SK-N-DZ (cell line): ENCODE measurements around the gene CD68.

Experiments
- DNase-seq: peaks from one replicate; pipeline ENCODE4 v3.0.0-alpha.2; 2015; ENCODE audit warnings: low spot score

Gene CD68

DNA sequence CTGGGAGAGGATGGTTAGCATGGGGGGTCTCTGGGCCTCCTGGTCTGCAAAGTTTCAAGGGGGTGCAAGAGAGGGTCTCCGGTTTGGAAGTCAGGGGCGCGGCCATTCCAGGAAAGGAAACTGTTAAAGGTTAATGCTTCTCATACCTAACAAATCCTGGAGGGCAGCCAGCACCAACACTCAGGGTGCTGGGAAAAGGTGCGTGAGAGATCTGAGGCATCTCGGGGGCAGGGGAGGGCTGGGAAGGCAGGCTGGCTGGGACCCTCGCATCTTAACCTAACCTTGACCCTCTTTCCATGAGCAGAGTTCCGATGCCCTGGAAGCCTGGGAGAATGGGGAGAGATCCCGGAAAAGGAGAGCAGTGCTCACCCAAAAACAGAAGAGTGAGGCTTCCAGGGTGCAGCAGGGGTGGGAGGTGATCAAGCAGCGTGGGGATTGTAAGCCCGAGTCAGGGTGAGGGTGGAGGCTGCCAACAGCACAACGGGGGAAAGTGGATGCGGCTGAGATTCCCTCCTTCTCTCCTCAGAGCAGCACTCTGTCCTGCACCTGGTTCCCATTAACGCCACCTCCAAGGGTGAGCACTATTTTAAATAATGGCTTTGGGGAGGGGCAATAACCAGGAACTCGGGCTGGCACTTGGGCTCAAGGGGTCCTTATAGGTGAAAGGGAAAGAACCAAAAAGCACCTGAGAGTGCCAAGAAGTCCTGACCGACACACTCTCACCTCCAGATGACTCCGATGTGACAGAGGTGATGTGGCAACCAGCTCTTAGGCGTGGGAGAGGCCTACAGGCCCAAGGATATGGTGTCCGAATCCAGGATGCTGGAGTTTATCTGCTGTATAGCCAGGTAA, 19.9 kb upstream of the CD68 start:
- DNase-seq: no peak

DNA sequence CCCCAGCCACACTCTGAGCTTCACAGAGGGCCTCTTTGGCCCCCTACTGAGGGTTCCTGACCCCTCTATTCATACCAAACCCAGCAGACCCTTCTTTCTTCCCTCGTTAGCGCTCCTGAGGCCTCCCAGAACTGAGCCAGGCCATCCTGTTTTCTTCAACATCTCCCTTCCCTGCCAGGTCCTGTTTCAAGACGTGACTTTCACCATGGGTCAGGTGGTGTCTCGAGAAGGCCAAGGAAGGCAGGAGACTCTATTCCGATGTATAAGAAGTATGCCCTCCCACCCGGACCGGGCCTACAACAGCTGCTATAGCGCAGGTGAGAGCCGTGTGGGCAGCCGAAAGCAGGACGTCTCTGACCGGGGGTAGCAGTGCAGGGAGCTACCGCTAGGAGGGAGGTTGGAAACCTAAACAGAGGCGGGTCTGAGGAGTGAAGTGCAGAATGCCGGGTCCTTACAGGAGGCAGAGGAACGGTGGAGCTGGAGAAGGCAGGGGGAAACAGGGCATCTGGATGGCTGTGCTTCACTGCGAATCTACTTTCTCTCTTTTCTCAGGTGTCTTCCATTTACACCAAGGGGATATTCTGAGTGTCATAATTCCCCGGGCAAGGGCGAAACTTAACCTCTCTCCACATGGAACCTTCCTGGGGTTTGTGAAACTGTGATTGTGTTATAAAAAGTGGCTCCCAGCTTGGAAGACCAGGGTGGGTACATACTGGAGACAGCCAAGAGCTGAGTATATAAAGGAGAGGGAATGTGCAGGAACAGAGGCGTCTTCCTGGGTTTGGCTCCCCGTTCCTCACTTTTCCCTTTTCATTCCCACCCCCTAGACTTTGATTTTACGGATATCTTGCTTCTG, 19.0 kb upstream of the CD68 start:
- peak; percentile 85 for DNase-seq

- DNase-seq: peak; percentile 86
Observed at GRCh38 chr17:7561028-7561575, 18.3 kb upstream of the CD68 start.

DNA sequence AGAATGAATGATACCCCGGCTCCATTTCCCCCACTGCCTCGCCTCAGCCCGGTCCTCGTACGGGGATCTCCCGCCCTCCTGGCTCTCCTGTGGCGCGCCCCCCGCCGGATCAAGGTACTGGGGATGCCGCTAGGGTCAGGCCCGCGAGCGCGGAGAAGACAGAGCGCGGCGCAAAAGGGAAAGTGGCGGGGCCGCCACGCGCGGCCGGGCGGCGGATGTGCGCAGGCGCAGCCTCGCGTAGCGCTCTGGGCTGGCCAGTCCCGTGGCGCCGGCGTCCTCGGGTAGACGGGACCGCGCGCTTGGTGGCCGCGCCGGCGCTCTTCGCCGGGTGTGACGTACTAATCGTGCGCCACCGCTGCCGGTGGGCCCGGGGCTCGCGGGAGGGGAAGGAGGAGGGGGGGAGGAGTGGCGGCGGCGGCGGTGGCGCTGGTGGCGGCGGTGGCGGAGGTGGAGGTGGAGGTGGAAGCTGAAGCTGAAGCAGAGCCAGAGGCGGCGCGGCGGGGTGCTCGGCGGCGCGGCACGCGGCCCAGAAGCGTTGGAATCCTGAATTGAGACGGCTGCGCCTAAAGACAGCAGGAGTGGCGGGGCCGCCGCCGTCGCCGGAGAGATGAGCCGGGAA, 17.7 kb upstream of the CD68 start, which contains the start of gene SENP3:
Gene SENP3, plus strand, starts transcription at position 331 of the 619 bp plus-strand sequence. CDS start 1,158 bp downstream, outside the sequence.
- peak; percentile 88 for DNase-seq

DNA sequence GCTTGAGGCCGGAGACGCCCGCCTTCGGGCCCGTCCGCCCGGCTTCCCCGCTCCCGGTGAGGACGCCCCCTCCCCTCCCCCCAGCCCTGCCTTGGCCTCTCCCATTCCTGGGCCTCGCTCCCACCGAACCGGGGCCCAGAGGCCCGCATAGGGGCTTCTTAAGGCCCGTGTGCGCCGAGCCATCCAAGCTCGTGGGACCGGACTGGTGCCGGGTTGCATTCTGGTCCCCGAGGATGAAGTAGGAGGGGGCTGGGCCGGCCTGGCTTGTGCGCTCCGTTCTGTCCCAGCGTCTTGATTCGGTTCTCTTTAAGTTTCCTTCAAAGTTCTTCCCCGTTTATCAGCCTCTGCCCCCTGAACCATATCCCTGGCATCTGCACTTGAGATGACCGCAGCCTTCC, 17.2 kb upstream of the CD68 start:
- DNase-seq: no peak

GRCh38 chr17:7563115-7563869, 16.1 kb upstream of the CD68 start:
- no peak for DNase-seq

DNA sequence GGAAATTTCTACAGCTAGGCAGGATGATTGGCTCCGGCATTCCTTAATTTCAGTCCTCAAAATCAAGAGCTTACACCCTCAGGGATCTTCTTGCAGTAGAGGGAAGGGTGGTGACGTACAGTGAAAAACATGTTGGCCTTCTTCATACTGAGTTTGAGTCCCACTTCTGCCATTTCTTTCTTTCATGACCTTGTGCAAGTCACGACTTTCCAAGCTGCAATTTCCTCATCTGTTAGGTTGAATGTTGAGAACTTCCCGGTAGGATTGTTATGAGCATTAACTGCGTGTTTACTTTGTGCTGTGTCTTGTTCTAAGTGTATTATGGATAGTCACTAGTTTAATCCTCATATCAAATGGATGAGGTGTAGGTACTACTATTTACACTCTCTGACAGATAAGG, 9.9 kb upstream of the CD68 start:
- DNase-seq: no peak

GRCh38 chr17:7570351-7570750, 9.1 kb upstream of the CD68 start:
- DNase-seq: no peak

GRCh38 chr17:7572338-7572587, 7.2 kb upstream of the CD68 start:
- no peak for DNase-seq

GRCh38 chr17:7572588-7573323, 6.7 kb upstream of the CD68 start:
- DNase-seq: peak; percentile 100

DNA sequence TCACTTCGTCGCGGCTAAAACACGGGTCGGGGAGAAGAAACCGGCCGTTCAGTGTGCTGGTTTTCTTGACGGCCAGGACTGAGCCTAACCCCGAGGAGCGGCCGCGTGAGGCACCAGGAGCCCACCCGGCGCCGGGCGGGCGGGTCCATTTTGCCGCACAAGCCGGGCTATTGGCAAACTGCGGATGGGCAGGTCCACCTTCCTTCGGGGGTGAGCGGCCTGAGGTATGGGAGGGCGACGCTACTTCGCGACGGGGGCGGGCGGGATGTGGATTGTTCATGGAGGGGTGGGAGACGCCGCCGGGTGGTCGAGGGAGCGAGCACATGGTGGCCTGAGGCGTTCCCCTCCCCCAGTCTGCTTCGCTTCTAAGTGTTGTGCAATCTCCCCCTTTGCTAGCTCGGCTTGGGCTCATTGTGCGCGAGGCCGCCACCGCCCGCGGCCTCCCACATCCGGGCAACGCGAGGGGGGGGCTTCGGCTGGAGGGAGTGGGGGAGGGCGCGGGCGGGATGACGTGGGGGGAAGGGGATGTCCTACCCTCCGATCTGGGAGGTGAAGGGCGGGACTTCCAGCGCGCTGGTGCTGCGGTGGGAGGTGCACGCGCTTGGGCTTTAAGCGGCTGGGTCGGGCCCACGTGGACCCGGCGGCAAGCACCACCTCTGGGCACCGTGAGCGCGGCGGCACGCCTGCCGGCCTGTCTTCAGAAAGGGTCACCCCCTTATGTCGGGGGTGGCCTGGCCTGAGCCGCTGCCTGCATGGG, 5.9 kb upstream of the CD68 start:
- DNase-seq: peak; percentile 81

- no peak for DNase-seq
Observed at GRCh38 chr17:7574176-7574953, 5.1 kb upstream of the CD68 start.

GRCh38 chr17:7575481-7575883, 4.0 kb upstream of the CD68 start:
- DNase-seq: no peak

- no peak for DNase-seq
Observed at GRCh38 chr17:7575959-7576358, 3.5 kb upstream of the CD68 start.

- no peak for DNase-seq
Observed at GRCh38 chr17:7576432-7576937, 3.0 kb upstream of the CD68 start.

DNA sequence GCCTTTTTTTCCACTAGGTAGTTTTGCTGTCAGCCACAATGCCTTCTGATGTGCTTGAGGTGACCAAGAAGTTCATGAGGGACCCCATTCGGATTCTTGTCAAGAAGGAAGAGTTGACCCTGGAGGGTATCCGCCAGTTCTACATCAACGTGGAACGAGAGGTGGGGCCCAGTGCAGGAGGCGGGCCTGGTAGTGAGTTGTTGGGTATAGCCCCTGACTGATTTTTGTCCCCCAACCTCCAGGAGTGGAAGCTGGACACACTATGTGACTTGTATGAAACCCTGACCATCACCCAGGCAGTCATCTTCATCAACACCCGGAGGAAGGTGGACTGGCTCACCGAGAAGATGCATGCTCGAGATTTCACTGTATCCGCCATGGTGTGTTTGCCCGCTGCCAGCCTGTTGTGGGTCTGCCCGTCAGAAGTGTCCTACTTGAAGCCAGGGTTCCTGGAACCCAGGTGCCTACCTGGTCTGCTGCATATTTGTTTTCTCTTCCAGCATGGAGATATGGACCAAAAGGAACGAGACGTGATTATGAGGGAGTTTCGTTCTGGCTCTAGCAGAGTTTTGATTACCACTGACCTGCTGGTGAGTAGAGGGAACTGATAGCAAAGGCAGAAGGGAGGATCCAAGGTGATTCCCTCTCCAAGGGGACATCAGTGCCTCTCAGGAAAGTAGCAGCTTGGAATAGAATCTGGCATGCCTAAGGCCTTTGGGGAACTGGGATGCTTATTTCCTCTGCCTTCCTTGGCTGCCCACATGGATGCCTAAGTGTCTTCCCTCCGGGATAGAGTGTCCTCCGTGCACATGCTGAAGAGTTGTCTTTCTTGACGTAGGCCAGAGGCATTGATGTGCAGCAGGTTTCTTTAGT, 1.9 kb upstream of the CD68 start:
- no peak for DNase-seq

- no peak for DNase-seq
Observed at GRCh38 chr17:7579834-7580603, 581 bp downstream of the CD68 start.
